IPS-18c (cell line): ENCODE results near the gene OLFM3.

Experiments used
- H3K4me3 ChIP-seq: 2 replicates; pipeline ENCODE4 v1.7.0; 2013; ENCODE audit warnings: low read depth, mild to moderate bottlenecking, low read length, moderate library complexity; ENCODE audit not compliant: insufficient read depth
- H3K9me3 ChIP-seq: one replicate; pipeline ENCODE4 v1.6.1; 2013; ENCODE audit warnings: mild to moderate bottlenecking, low read length, moderate library complexity; ENCODE audit not compliant: control insufficient read depth, insufficient read depth

OLFM3 gene

DNA sequence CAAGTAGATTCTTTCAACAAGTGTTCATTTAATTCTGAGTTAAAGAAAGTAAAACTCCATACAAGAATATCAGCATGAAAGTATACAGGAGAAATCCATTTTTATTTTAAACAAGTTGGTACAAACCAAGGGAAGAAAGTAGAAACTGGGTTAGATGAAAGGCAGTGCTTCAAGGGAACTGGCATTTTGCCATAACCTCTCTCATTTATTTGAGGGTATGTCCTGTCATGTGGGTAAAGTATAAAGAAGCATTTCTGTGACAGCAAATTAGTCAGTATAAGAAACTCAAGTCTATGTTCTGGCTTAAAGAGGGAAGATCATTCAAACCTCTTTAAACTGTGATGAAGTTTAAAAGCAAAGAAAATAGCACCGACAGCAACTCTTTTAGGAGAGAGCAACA lies 32.0 kb downstream of the OLFM3 start:
- H3K4me3 ChIP-seq = no peak overlapping the region
- H3K9me3 ChIP-seq = no peaks in the 10 kb centered on the region

DNA sequence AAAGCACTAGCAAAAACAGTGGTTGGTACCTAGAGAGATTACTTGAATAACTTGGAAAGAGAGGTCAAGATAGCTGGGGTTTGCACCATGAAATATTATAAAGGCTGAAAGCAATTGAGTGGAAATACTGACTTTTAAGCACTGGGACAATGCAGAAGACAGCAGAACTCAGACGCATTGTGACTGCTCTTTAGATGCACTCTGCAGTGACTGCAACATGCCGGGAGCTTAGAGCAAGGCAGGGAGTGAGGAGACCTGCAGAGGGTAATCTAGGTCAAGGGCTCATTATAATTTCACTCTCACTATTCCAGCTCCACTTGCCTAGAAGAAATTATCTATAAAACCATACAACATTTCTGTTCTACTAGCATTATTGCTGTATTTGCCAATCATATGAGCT lies 36.6 kb downstream of the OLFM3 start:
- Histone ChIP-seq H3K9me3 (no peaks in the 10 kb centered on the region), H3K4me3 (no peak overlapping the region)

GRCh38 chr1:101959456-101959855 lies 37.3 kb downstream of the OLFM3 start:
- H3K4me3 ChIP-seq = no peak overlapping the region
- H3K9me3 ChIP-seq = no peaks in the 10 kb centered on the region

DNA sequence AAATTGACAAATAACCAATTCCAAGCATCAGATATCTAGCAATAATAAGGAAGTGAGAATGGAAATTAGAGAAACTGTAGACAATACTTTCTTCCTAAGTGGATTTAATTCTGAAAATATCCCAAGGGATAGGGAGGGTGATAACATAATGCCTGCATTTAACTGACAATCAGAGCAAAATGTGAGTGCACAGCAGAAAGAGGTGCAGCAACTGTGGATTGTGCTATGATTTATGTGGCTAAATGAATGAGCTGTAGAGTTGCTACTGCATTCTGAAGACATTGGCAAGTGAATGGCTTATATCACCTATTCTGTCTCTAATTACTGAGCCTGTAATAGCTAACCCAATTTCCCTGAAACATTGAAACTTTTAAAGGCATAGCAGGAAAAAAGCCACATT lies 39.0 kb downstream of the OLFM3 start:
- Histone ChIP-seq H3K4me3 (no peak overlapping the region), H3K9me3 (no peaks in the 10 kb centered on the region)

GRCh38 chr1:101953623-101954022 lies 43.1 kb downstream of the OLFM3 start:
- no peak overlapping the region for H3K4me3 ChIP-seq
- no peaks in the 10 kb centered on the region for H3K9me3 ChIP-seq

DNA sequence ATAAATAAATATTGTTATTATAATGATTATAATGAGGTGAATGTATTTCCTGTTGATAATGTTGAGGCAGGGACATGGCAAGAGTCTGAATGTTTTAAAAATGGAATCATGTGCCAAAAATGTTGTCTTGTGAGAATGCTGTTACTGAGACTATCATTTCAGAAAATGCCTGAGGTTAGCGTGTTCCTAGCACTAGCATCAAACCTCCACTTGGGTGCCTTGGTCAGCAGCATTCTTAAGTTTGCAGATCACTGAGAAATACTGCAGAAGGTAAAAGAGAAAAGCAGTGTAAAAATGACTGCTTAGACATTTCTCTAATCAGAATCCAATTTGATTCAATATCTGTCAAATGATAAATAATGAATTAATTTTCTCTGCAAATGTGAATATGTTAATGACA lies 50.8 kb downstream of the OLFM3 start:
- no peaks in the 10 kb centered on the region for H3K9me3 ChIP-seq
- H3K4me3 ChIP-seq = no peak overlapping the region

GRCh38 chr1:101943237-101943636 lies 53.5 kb downstream of the OLFM3 start:
- H3K9me3 ChIP-seq = no peaks in the 10 kb centered on the region
- H3K4me3 ChIP-seq = no peak overlapping the region

GRCh38 chr1:101942516-101943193 lies 54.1 kb downstream of the OLFM3 start:
- Histone ChIP-seq H3K9me3 (no peaks in the 10 kb centered on the region), H3K4me3 (no peak overlapping the region)

GRCh38 chr1:101938681-101939080 lies 58.0 kb downstream of the OLFM3 start:
- H3K9me3 ChIP-seq = no peaks in the 10 kb centered on the region

DNA sequence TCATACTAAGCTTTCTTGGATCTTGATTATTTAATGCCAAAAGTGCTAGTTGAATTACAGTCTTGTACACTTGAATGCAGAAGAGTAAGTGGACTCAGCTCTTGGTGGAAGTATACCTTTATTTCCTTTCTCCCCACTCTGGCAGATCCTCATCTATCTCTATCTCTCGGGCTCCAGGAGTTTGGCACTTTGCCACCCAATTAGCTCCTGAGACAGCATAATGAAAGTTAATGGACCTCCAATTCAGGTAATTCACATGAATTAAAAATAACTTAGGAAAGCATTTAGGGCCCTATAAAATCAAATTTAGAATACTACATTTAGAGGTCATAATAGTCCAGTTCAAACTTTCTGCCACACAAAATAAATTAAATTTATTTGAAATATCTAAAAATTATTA lies 67.4 kb downstream of the OLFM3 start:
- Histone ChIP-seq H3K9me3 (no peaks in the 10 kb centered on the region), H3K4me3 (no peak overlapping the region)

More at GRCh38 chr1:101938681-101939080, 58.0 kb downstream of the OLFM3 start:
- no peak overlapping the region for H3K4me3 ChIP-seq

DNA sequence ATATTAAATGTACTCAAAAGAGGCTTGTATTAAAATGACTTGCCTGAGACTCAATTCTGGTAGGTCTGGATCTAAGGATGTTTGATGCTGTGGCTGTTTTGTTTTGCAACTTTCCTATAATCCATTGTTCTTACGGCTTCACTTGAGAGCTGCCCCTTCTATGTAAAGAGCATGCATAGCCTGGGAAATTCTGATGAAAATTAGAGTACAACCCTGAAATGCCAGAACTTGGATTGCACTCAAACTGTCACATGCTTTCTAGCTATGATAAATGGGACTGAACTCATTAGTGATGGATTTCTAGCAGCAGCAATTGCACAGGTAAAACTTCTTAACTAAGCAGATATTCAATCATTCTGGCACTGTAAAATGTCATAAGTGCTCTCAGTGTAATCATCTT lies 67.9 kb downstream of the OLFM3 start:
- Histone ChIP-seq H3K4me3 (no peak overlapping the region), H3K9me3 (no peaks in the 10 kb centered on the region)

DNA sequence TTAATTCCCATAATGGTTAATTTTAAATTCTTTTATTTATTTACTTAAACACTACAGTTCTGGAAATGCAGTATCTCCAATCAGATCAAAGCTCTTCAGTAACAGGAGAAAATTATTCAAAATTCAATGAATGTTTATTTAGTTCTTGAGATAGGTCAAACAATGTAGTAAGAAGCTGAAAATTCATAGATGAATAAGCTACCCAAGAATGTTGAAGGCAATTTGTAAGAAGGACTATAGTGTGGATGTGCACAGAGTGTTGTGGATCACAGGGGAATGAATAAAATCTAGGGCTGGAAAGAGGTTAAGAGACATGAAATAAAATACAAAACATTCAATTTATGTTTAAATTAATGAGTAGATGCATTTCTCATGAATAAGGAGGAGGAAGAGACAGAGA lies 72.0 kb downstream of the OLFM3 start:
- Histone ChIP-seq H3K9me3 (no peaks in the 10 kb centered on the region), H3K4me3 (no peak overlapping the region)

GRCh38 chr1:101920577-101920976 lies 76.1 kb downstream of the OLFM3 start:
- no peaks in the 10 kb centered on the region for H3K9me3 ChIP-seq

GRCh38 chr1:101918277-101918676 lies 78.4 kb downstream of the OLFM3 start:
- Histone ChIP-seq H3K9me3 (no peaks in the 10 kb centered on the region), H3K4me3 (no peak overlapping the region)

More at GRCh38 chr1:101920577-101920976, 76.1 kb downstream of the OLFM3 start:
- no peak overlapping the region for H3K4me3 ChIP-seq

- Histone ChIP-seq H3K9me3 (no peaks in the 10 kb centered on the region), H3K4me3 (no peak overlapping the region)
Observed at GRCh38 chr1:101915597-101915996, 81.1 kb downstream of the OLFM3 start.

DNA sequence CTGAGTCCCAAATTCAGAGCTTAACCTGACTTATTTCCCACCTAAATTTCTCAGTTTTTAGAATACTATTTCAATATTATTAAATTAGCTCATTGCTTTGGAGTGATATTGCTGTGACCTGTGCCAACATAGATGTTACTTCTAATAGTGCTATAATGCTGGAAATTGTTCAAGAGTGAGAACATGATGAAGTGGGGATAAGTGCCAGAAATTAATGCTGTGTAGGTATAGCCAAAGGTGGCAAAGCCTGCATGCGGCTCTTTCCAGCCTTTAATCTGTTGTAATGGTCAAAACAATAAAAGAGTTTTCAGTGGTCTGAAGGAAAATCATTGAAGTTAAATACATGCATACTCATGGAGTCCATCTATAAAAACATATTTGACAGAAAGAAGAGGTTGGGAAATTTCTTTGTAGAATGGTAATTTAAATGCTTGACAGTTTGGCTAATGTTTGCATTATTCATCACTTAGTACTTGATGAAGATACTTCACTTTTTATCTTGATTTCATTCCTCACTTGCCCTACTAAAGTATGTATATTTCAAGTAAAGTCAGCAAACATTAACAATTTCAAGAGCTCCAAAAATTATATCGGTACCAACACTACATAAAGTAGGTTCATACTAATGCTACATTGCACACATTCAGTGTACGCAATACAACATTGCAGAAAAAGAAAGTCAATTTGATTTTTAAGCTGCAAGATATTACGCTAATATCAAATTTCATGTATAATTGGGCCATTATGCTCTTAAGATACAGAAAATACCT lies 82.1 kb downstream of the OLFM3 start:
- no peaks in the 10 kb centered on the region for H3K9me3 ChIP-seq
- H3K4me3 ChIP-seq = no peak overlapping the region

- Histone ChIP-seq H3K4me3 (no peak overlapping the region), H3K9me3 (no peaks in the 10 kb centered on the region)
Observed at GRCh38 chr1:101911894-101912293, 84.8 kb downstream of the OLFM3 start.

DNA sequence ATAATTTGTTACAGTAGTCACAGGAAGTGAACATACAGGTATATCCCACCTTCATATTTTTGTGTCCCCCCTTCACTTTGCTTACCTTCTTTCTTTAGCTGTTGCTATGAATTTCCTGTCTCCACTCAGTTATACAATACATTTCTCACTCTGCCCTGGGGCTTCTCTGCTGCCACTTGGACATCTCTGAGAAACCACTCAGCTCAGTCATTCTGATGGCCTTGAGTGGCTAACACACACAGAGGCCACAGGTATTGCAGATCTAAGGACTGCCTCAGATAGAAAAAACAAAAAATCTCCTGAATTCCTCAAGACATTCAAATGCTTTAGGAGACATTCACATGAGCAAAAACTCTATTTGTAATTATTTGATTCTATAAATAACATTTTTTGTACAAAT lies 87.7 kb downstream of the OLFM3 start:
- Histone ChIP-seq H3K9me3 (no peaks in the 10 kb centered on the region), H3K4me3 (no peak overlapping the region)
